Measurements from ENCODE around the gene PGLYRP2. TPM values are rescaled to one million over a fixed set of nuclear protein-coding genes. Genes with fewer than 3 reads are reported as not detected.
A peak's percentile ranks its signal among the peaks of the same experiment; 100 is the strongest.

Gene PGLYRP2
- total and polyA plus RNA-seq, 9 of the 15 experiments (the other 6 are each of a cell fraction or from before 2014, with no cell fraction given): not detected

GRCh38 chr19:15526408-15526807 lies 47.1 kb upstream of the PGLYRP2 start:
- Histone ChIP-seq H3K9ac (ENCODE audit: insufficient read depth in 1 of 2, low read depth in 2 of 2, low read length in 2 of 2) (no peak overlapping the region), H4K20me1 (replicated peaks; ENCODE audit: control insufficient read depth, insufficient read depth, low read length) (no peaks in the 10 kb centered on the region), H3K36me3 (ENCODE audit: control insufficient read depth, insufficient read depth, low read length) (no peaks in the 10 kb centered on the region), H2AFZ (ENCODE audit: low read depth, low read length) (no peak overlapping the region), H3K27me3 (ENCODE audit: control insufficient read depth in 2 of 2, insufficient read depth in 2 of 2, low read length in 2 of 2) (peaks cover 0 to 7% of the 10 kb centered on the region in 2 experiments; a peak in 2 of 5 replicates), H3K9me3 (replicated peaks; ENCODE audit: control insufficient read depth, insufficient read depth, low read depth, low read length) (no peaks in the 10 kb centered on the region), H3K79me2 (ENCODE audit: control insufficient read depth, insufficient read depth, low read length) (no peaks in the 10 kb centered on the region), H3K4me2 (ENCODE audit: insufficient read depth, low read length) (no peak overlapping the region), H3K27ac (ENCODE audit: extremely low read depth, low read depth, low read length) (no peak overlapping the region), H3K4me1 (replicated peaks in 1 of 2; ENCODE audit: control insufficient read depth in 2 of 2, insufficient read depth in 2 of 2, low read length in 2 of 2) (no peaks in the 10 kb centered on the region; a peak in 1 of 5 replicates), H3K4me3 (no peak overlapping the region), H3K9me1 (ENCODE audit: control insufficient read depth, insufficient read depth, low read length) (no peaks in the 10 kb centered on the region)
- CTCF ChIA-PET (ENCODE audit: low intra/inter-chr PET ratio): no interaction called here
- BruUV-seq (replicated peaks): no TSS peak
- DNase-seq (ENCODE audit: extremely low read depth in 1 of 4, low spot score in 3 of 4): no peak
- intact Hi-C loops (cut with micrococcal nuclease): no loop called here
- 0% methylated on average over 1 of the region's 2 CpGs for WGBS (ENCODE audit: insufficient coverage, low coverage, missing lambda C conversion rate)
- TF ChIP-seq FOXM1 (IDR thresholded peaks at IDR 0.05; ENCODE audit: low read depth) (no peak), FOXM1 (CRISPR knock-in tag; IDR thresholded peaks at IDR 0.05; ENCODE audit: low read depth) (no peak), RBM25 (IDR thresholded peaks at IDR 0.05; ENCODE audit: low read depth, low read length, severe bottlenecking) (peak; percentile 90), CHD2 (IDR thresholded peaks at IDR 0.05; ENCODE audit: low read depth, low read length) (no peak), RBBP5 (IDR thresholded peaks at IDR 0.05; ENCODE audit: borderline replicate concordance, insufficient read depth, low read length, poor library complexity, severe bottlenecking) (no peak), HDAC2 (IDR thresholded peaks at IDR 0.05) (0 out of 2 replicates have a peak, but pooled peaks have one; percentile 23), SMARCA5 (IDR thresholded peaks at IDR 0.05) (no peak), IRF9 (tag; IDR thresholded peaks at IDR 0.05) (no peak), PTTG1 (tag; IDR thresholded peaks at IDR 0.05; ENCODE audit: low read depth) (no peak), ZNF717 (CRISPR knock-in tag; IDR thresholded peaks at IDR 0.05) (no peak), ZNF449 (CRISPR knock-in tag; IDR thresholded peaks at IDR 0.05) (no peak), SIN3B (IDR thresholded peaks at IDR 0.05; ENCODE audit: low read depth) (no peak), ZFP36 (IDR thresholded peaks at IDR 0.05; ENCODE audit: low read depth, low read length, partially characterized antibody) (peak; percentile 84), KDM1A (IDR thresholded peaks at IDR 0.05) (0 out of 4 replicates have a peak, but pooled peaks of 1 of the 2 experiments have one; percentile 22), BCOR (IDR thresholded peaks at IDR 0.05) (peak; percentile 83)
- POLR2A ChIA-PET: interaction anchor here (0.6 to 1.0 kb wide), 2 partner anchors 10 to 25 kb away, joined by 3 read pairs; no protein-coding TSS in a partner anchor
- in situ Hi-C loops (cut with MboI): no loop called here
- no peak for ATAC-seq
- FAIRE-seq: no peak
